Measurements from ENCODE around the gene DDI2. TPM values are rescaled to one million over a fixed set of nuclear protein-coding genes. Genes with fewer than 3 reads are reported as not detected.

DDI2 gene
- total and polyA plus RNA-seq, 9 of the 15 experiments (the other 6 are each of a cell fraction or from before 2014, with no cell fraction given), result 6.5 to 48.4 (median 21.2) TPM

DNA sequence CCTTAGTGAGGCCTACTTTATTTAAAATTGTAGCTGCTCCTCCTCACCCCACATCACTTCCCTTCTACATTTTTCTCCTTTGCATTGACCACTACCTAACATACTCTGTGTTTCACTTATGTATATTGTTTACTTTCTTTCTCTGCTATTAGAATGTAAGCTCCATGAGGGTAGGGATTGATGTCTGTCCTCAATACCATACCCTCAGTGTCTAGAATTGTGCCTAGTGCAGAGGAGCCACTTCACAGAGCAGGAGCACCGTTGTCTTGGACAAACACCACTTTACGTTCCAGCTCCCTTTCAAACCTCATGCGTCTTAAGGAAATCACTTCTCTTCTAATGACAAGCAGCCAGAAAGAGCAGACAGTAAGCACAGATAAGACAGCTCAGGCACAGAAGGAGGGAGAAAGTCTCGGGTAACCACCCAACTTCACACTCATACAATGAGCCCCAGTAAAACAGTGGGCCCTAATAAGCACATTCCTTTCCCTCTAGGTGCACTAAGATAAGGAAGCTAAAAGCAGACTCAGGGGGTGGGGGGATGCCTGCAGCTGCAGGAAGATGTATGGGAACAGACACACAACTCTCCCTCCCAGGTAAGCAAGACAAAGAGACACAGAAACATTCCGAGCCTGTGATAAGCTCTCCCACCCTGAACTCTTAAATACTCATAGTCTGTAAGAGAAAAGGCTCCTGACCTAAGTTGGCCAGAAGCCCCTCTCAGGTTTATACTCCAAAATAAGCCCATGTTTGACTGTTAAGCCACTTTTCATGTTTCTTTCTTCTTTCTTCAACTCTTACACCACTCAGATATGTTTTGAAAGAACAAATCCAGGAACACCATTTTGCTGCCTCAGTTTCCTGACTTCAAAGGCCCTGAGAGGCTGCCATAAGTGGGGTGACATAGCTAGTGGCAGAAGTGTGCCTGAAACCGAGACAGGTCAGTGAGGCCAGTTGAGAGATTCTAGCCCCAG, 59.7 kb downstream of the DDI2 start:
- FAIRE-seq, result peak; percentile 84
- intact Hi-C loops (cut with micrococcal nuclease) (no loop called here), in situ Hi-C loops (cut with MboI) (no loop called here)
- H4K20me1 ChIP-seq (replicated peaks; ENCODE audit: control insufficient read depth, insufficient read depth, low read length), result no peaks in the 10 kb centered on the region
- WGBS (ENCODE audit: insufficient coverage, low coverage, missing lambda C conversion rate), result 25% methylated on average over 6 of the region's 6 CpGs
- H3K9me1 ChIP-seq (ENCODE audit: control insufficient read depth, insufficient read depth, low read length), result no peaks in the 10 kb centered on the region
- ChIA-PET POLR2A (interaction anchor here (0.8 to 2.9 kb wide), 5 partner anchors 8 to 17 kb away, joined by 3 to 11 read pairs (median 4); a partner anchor contains a TSS), CTCF (ENCODE audit: low intra/inter-chr PET ratio) (no interaction called here)
- H2AFZ ChIP-seq (ENCODE audit: low read depth, low read length), result no peak overlapping the region
- H3K9me3 ChIP-seq (replicated peaks; ENCODE audit: control insufficient read depth, insufficient read depth, low read depth, low read length), result peaks cover 10% of the 10 kb centered on the region
- no peak overlapping the region; the same call in 1 of the 2 replicates for H3K4me2 ChIP-seq (ENCODE audit: insufficient read depth, low read length)
- no peaks in the 10 kb centered on the region for H3K36me3 ChIP-seq (ENCODE audit: control insufficient read depth, insufficient read depth, low read length)
- H3K9ac ChIP-seq (ENCODE audit: insufficient read depth in 1 of 2, low read depth in 2 of 2, low read length in 2 of 2), result no peak overlapping the region
- ATAC-seq, result peak; percentile 36
- H3K79me2 ChIP-seq (ENCODE audit: control insufficient read depth, insufficient read depth, low read length), result no peaks in the 10 kb centered on the region
- H3K4me1 ChIP-seq (replicated peaks in 1 of 2; ENCODE audit: control insufficient read depth in 2 of 2, insufficient read depth in 2 of 2, low read length in 2 of 2), result peaks cover 16 to 17% of the 10 kb centered on the region in 2 experiments; a peak in 4 of 5 replicates
- no peak overlapping the region for H3K27ac ChIP-seq (ENCODE audit: extremely low read depth, low read depth, low read length)
- H3K27me3 ChIP-seq (ENCODE audit: control insufficient read depth in 2 of 2, insufficient read depth in 2 of 2, low read length in 2 of 2), result no peaks in the 10 kb centered on the region
- peak in 2 of 4 experiments; percentile 62 to 82 for DNase-seq (ENCODE audit: extremely low read depth in 1 of 4, low spot score in 3 of 4)
- BruUV-seq (replicated peaks), result no TSS peak
- H3K4me3 ChIP-seq, result no peak overlapping the region
- no peak for TF ChIP-seq ZNF146 (CRISPR knock-in tag; IDR thresholded peaks at IDR 0.05; ENCODE audit: unreplicated experiment)
- TF ChIP-seq POLR2AphosphoS5 (IDR thresholded peaks at IDR 0.05; ENCODE audit: control insufficient read depth, insufficient read depth, low read depth, low read length), result peak; percentile 62; the same call in 1 of the 2 replicates
- TF ChIP-seq MCM2 (IDR thresholded peaks at IDR 0.05; ENCODE audit: low read depth), result no peak
- TF ChIP-seq, protein P1, sequence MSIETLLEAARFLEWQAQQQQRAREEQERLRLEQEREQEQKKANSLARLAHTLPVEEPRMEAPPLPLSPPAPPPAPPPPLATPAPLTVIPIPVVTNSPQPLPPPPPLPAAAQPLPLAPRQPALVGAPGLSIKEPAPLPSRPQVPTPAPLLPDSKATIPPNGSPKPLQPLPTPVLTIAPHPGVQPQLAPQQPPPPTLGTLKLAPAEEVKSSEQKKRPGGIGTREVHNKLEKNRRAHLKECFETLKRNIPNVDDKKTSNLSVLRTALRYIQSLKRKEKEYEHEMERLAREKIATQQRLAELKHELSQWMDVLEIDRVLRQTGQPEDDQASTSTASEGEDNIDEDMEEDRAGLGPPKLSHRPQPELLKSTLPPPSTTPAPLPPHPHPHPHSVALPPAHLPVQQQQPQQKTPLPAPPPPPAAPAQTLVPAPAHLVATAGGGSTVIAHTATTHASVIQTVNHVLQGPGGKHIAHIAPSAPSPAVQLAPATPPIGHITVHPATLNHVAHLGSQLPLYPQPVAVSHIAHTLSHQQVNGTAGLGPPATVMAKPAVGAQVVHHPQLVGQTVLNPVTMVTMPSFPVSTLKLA (conservative IDR thresholded peaks at IDR 0.05), result no peak; a peak in 1 of 4 replicates
- TF ChIP-seq TEAD4 (IDR thresholded peaks at IDR 0.05; ENCODE audit: low read length), result peak; percentile 63; the same call in 1 of the 2 replicates
- no peak for TF ChIP-seq TEAD4 (CRISPR knock-in tag; IDR thresholded peaks at IDR 0.05; ENCODE audit: borderline replicate concordance)
- TF ChIP-seq CBFA2T2 (conservative IDR thresholded peaks at IDR 0.05), result peak; percentile 92
- TF ChIP-seq ZNF134 (CRISPR knock-in tag; conservative IDR thresholded peaks at IDR 0.05), result no peak
- no peak for TF ChIP-seq NFRKB (IDR thresholded peaks at IDR 0.05; ENCODE audit: low read depth)
- no peak for TF ChIP-seq CBX2 (IDR thresholded peaks at IDR 0.05; ENCODE audit: insufficient read depth, low read length, poor library complexity, severe bottlenecking)
- no peak for TF ChIP-seq ARHGAP35 (IDR thresholded peaks at IDR 0.05; ENCODE audit: partially characterized antibody)
- peak; percentile 98 for TF ChIP-seq HLTF (IDR thresholded peaks at IDR 0.05)
- no peak for TF ChIP-seq BMI1 (IDR thresholded peaks at IDR 0.05; ENCODE audit: low read length)
- TF ChIP-seq ZKSCAN8 (CRISPR knock-in tag; IDR thresholded peaks at IDR 0.05), result no peak
- no peak for TF ChIP-seq RBM15 (IDR thresholded peaks at IDR 0.05; ENCODE audit: insufficient read depth, low read length)
- peak; percentile 78 for TF ChIP-seq ARID1B (IDR thresholded peaks at IDR 0.05)
- TF ChIP-seq SREBF2 (CRISPR knock-in tag; IDR thresholded peaks at IDR 0.05), result no peak
- no peak for TF ChIP-seq ZNF76 (CRISPR knock-in tag; IDR thresholded peaks at IDR 0.05; ENCODE audit: borderline replicate concordance)
- TF ChIP-seq JUN (IDR thresholded peaks at IDR 0.05; ENCODE audit: borderline replicate concordance, low read depth, low read length), result no peak
- no peak for TF ChIP-seq JUN (CRISPR knock-in tag; IDR thresholded peaks at IDR 0.05; ENCODE audit: borderline replicate concordance)
- peak; percentile 93 to 94 for TF ChIP-seq KDM1A (IDR thresholded peaks at IDR 0.05)
- peak; percentile 43; the same call in 1 of the 2 replicates for TF ChIP-seq FOXM1 (IDR thresholded peaks at IDR 0.05; ENCODE audit: low read depth)
- no peak for TF ChIP-seq FOXM1 (CRISPR knock-in tag; IDR thresholded peaks at IDR 0.05; ENCODE audit: low read depth)
- no peak for TF ChIP-seq TEAD2 (tag; IDR thresholded peaks at IDR 0.05)
